ENCODE measurements around the gene EXOC6B.
A peak's percentile ranks its signal among the peaks of the same experiment; 100 is the strongest.

Gene EXOC6B

GRCh38 chr2:72828840-72829507, 3.1 kb upstream of the EXOC6B start:
- DNase-seq = no peak

- DNase-seq = no peak
These were observed 2.3 kb upstream of the EXOC6B start for GRCh38 chr2:72827966-72828646.

DNA sequence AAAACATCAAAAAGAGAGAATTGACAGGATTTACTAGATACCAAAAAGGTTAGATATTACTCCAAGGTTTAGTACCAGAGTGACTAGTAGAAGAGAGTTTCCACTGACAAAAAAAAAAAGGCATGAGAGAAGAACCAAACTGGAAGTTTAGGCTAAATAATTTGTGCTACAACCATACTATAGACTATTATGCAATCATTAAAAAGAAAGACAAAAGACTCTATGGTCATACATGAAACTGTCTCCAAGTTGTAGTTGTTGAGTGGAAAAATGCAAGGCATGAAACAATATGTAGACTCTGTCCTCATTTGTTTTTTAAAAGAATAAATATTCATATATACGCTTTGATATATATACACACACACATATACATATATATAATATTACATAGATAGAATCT, 1.7 kb upstream of the EXOC6B start:
- no peak for DNase-seq

DNA sequence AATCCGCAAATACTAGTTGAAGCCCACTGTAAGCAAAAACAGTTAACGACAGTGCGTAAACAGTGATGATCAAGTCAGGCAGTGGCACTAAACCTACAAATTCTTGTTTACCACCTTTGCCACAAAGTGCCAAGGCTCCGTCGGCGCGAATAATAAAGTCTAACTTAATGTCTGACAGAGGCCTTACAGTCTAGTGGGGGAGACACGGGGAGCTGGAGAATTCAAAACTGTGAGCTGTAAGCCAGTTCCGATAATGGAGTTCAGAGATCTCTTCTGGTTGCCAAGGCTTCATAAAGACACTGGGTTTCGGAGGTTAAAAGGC, 284 bp upstream of the EXOC6B start:
- no peak for DNase-seq

DNA sequence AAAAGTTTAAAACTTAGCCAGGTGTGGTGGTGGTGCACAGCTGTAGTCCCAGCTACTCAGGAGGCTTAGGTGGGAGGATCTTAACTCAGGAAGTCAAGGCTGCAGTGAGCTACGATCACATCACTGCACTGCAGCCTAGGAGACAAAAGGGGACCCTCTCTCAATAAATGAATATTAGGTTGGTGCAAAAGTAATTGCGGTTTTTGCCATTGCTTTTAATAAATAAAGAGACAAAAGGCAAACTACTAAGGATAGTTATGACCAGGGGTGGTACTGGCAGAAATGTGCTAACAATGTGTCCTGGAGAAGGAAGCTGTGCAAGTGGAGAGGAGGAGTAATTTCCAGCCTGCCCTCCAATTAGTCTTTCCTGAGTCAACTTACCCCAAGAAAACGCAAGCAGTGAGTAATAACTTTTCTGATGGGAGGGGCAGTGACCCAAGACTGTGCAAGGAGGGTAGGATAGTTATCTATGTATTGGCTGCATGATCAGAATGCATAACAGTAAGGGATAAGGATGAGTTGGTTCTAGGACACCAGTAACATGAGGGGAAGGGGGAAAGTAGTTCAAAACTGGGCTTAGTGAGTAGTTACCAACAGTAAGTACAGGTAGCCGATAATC, 1.5 kb downstream of the EXOC6B start:
- peak; percentile 11 for DNase-seq

DNA sequence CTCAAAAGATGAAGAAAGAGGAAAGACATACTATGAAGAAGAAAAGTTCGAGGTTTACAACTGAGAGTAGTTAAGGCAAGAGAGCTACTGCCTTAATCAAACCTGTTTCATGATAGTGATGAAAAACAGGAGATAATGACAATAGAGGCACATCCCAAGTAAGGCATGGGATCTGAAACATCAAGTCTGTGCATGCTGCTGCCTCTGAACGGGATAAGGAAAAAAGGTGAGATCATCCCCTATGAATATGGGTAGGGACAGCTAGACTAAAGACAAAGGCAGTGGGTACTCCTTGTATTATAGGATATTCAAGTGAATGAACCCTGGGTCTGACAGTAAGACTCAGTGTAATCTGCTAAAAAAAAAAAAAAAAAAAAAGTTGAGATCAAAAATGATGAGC, 3.0 kb downstream of the EXOC6B start:
- no peak for DNase-seq

DNA sequence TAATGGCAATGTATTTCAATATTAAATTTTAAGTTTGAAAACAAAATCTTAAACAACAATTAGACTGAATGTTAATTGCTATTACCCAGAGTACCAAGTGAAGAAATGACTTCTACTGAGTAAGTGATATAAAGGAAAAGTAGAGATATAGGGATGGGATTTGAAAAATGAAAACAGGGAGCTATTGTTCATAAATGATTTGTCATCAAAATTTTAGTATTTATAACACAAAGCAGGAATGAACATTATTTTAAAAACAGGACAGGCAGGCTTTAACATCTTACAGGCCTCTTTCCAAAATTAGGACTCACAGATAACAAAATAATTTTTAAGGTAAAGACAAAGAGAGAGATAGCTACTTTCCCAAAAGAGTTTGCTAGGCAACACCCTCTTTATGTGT, 3.9 kb downstream of the EXOC6B start:
- DNase-seq = no peak

DNA sequence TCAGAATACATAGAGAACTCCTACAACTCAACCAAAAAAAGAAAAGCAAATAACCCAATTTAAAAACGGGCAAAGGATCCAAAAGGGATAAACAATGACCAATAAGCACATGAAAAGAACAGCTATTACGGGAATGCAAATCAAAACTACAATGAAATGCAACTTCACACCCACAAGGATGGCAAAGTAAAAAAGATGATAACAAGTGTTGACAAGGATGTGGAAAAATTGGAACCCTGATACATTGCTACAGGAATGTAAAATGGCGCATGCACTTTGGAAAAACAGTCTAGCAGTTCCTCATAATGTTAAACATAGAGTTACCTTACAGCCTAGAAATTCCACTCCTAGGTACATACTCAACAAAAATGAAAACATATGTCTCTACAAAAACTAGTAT, 4.7 kb downstream of the EXOC6B start:
- DNase-seq = no peak

GRCh38 chr2:72819501-72819900, 6.3 kb downstream of the EXOC6B start:
- no peak for DNase-seq

DNA sequence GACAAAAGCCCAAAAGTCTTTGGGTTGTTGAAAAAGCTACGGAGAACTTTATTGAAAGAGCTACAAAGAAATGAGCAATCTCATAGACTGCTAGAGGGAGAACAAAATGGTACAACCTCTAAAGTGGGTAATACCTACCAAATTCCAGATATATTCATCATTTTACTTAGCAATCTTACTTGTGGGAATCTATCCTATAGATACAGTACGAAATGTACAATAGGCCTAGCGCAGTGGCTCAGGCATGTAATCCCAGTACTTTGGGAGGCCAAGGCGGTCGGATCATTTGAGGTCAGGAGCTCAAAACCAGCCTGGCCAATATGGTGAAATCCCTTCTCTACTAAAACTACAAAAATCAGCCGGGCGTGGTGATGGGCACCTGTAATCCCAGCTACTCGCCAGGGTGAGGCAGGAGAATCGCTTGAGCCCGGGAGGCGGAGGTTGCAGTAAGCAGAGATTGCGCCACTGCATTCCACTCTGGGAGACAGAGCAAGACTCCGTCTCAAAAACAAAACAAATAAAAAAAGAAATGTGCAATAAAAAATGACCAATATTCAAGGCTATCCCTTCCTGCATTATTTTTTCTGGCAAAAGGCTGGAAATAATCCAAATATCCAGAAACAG, 10.1 kb downstream of the EXOC6B start:
- no peak for DNase-seq

DNA sequence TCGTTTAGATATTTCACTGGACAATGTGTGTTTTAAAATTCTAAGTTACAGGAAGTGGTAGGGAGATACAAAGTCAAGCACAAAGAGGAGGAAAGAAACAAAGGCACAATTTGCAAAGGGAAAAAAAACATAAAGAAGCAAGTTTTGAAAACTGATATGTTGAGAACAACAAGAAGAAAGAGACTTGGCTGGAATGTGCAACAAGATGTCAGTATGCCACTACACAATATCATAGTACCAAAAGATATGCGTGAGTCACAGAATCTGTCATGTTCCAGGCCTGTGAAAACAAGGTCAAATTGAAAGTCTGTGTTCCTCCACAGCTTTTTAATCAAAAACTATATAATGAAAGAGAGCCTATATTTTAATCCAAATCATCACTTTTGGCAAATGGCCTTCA, 12.0 kb downstream of the EXOC6B start:
- DNase-seq = no peak

- DNase-seq = no peak
These were observed 15.7 kb downstream of the EXOC6B start for GRCh38 chr2:72810165-72810564.

- DNase-seq = no peak
These were observed 16.7 kb downstream of the EXOC6B start for GRCh38 chr2:72809095-72809494.

DNA sequence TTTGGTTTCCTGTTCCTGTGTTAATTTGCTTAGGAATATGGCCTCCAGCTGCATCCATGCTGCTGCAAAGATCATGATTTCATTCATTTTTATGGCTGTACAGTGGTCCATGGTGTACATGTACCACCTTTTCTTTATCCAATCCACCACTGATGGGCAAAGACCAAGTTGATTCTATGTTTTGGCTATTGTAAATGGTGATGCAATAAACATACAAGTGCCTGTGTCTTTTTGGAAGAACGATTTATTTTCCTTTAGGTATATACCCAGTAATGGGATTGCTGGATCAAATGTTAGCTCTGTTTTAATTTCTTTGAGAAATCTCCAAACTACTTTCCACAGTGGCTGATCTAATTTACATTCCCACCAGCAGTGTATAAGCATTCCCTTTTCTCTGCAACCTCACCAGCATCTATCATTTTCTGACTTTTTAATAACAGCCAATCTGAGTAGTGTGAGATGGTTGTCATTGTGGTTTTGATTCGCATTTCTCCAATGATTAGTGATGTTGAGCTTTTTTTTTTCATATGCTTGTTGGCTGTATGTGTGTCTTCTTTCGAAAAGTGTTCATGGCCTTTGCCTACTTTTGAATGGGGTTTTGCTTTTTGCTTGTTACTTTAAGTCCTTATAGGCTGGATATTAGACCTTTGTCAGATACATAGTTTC, 19.4 kb downstream of the EXOC6B start:
- no peak for DNase-seq

DNA sequence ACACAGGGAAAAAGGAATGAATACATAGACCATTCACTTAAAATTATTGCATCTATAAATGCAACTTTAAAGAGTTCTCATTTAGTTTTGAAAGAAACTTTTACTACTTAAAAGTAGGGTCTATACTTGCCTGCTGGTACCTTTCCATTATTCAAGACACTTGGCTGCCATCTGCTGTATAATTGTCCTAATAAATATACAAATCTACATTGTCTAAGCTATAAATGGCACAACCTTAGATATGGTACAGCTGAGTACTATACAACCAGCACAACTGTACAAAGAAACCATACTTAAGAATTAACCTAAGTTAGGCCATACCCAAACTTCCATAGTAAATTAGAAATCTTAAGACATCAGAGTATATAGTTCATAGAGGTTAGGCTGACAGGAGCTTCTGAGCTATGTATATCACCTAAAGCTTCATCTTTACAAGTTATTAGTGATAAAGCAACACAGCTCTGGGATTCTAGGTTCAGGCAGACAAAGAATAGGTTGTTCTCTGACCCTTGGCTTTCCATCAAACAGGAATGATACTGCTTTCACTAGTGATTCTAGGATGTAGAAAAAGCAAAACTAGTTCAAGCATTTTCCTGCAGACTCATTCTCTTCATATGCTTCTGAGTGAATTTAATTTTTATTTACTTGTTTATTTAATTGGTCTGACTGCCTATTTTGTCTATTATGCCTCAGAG, 22.1 kb downstream of the EXOC6B start:
- no peak for DNase-seq

GRCh38 chr2:72803151-72803550, 22.7 kb downstream of the EXOC6B start:
- no peak for DNase-seq

DNA sequence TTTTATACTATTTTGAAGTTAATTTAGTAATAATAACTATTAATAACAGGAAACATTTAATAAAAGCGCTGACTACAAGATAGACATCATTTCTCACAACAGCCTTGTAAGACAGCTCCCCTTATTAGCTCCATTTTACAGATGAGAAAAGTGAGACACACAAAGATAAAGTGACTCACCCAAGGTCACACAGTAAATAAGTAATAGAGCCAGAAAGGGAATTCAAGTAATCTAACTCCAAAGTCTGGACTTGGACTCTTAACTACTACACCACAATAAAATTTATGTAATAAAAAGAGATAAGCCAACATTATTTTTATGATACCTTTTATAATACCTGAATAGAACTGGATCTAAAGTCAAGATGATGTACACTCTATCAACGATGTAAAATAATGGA, 25.3 kb downstream of the EXOC6B start:
- DNase-seq = no peak

DNA sequence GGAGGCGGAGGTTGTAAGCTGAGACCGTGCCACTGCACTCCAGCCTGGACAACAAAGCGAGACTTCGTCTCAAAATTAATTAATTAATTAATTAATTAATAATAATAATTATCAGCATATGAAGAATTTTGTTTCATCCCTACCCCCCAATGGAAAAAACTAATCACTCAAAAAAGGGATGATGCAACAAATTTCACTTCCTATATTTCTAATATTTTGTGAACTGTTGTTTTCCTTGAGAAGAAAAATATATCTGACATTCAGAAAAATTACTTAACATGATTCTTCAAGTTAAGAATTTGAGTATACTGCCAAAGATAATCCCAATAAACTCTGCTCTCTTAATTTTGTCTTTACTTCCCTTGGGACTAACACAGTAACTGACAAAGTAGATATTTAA, 28.1 kb downstream of the EXOC6B start:
- DNase-seq = peak; percentile 59

DNA sequence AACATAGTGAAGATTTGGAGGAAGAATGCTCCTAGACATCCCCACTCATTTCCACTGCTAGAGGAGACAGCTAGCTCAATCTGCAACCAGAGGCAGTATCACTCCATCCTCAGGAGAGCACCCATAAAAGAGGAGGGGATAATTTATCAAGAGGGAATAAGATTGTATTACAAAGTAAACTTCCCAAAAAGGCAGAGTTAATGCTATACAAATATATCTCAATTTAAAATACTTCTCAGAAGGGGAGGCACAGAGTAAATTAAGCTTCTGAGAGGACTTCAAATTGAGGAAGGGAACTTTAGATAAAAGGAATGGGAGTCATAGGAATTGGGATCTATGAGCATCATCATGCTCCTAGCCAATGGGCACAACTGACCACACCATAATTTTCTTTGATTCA, 29.1 kb downstream of the EXOC6B start:
- DNase-seq = no peak

DNA sequence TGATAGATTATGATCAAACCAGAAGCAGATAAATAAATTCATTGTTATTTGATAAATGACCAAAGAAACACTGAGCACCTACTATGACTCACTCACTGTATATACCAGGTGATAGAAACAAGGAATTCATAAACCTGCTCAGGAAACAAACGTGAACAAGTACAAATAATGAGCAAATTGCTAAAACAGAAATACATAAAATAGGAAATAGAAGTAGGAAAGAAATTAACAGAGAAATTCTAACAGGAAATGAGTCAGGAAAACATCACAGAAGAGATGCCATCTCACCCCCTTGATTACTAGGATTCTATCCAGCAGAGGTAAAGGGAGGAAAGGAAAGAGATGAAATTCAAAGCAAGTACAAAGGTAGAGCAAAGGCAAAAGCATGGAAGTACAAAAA, 31.3 kb downstream of the EXOC6B start:
- no peak for DNase-seq

GRCh38 chr2:72793798-72794440, 31.9 kb downstream of the EXOC6B start:
- DNase-seq = peak; percentile 5

GRCh38 chr2:72789241-72789640, 36.6 kb downstream of the EXOC6B start:
- DNase-seq = no peak

GRCh38 chr2:72788756-72789155, 37.1 kb downstream of the EXOC6B start:
- DNase-seq = no peak
